ENCODE results near the gene C12orf50. TPM values are rescaled to one million over a fixed set of nuclear protein-coding genes. Genes with fewer than 3 reads are reported as not detected.

The C12orf50 gene
- total RNA-seq, 1 experiment from 2014 or later = not detected

DNA sequence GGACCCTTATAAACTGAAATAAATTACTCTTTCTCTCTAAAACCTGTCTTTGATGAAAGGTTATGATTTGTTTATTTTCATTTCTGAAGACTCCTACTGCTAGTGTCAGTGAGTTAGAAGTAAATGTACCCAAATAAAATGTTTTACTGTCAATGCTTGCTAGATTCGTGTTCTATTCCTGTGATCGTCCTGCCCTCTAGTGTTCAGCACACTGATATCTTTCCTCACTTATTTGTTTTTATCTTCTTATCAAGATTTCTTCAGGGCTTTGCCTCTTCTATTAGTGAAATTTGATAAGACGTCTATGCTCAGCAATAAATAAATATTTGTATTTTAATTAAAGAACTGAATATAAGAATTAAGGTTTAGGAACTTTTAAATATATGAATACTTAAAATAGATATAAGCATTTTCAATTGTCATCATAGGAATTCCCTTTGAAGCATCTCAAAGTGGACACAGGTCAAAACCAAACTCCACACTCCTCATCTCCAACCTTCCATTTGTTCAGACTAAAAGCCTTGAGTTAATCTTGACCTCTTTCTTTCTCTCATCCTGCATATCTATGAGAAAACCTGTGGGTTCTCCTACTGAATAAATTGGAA, 75.8 kb downstream of the C12orf50 start:
- no peaks in the 10 kb centered on the region for H3K27me3 ChIP-seq
- H3K4me1 ChIP-seq = no peaks in the 10 kb centered on the region
- H3K4me3 ChIP-seq = no peak overlapping the region
- DNase-seq = peak in 1 of 2 experiments; percentile 51
- H3K36me3 ChIP-seq = no peaks in the 10 kb centered on the region
- H3K27ac ChIP-seq = no peak overlapping the region
- no peaks in the 10 kb centered on the region for H3K9me3 ChIP-seq (replicated peaks)

DNA sequence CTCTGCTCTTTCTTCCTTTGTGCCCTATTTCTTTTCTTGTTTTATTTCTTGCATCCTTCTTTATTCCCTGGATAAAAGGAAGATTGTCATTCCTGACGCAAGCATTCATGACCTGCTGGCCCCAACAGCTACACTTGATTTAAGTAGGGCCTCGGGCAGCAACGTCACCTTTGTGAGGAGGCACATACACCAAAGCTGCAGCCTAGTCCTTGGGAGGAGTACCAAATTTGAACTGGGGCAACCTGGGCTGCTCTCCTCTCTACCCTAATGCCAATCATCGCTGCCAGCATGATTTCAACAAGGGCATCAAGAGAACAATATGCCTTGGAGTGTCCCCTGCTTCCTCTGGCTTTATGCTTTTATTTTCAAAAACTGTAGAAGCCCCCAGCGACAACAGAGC, 76.4 kb downstream of the C12orf50 start:
- no peak overlapping the region for H3K4me3 ChIP-seq
- no peaks in the 10 kb centered on the region for H3K36me3 ChIP-seq
- no peak for DNase-seq
- H3K27me3 ChIP-seq = no peaks in the 10 kb centered on the region
- no peaks in the 10 kb centered on the region for H3K9me3 ChIP-seq (replicated peaks)
- H3K27ac ChIP-seq = no peak overlapping the region
- H3K4me1 ChIP-seq = no peaks in the 10 kb centered on the region

DNA sequence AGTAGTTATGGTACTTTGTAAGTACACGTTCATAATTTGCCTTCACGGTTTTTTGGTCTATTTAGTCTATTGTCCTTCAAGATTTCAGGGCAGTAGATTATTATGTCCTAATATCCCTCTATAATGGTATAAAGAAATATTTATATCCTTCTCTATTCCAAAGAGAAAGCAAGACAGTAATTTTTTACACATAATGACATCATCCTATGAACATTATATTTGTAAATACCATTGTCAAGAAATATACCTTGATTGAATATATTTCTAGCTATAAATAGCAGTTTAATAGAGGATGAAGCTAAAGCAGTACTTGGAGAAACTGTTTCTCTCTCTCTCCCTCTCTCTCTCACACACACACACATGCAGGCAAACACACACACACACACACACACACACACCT, 77.0 kb downstream of the C12orf50 start:
- Histone ChIP-seq H3K27me3 (no peaks in the 10 kb centered on the region), H3K9me3 (replicated peaks) (no peaks in the 10 kb centered on the region), H3K27ac (no peak overlapping the region), H3K4me1 (no peaks in the 10 kb centered on the region), H3K36me3 (no peaks in the 10 kb centered on the region), H3K4me3 (no peak overlapping the region)
- DNase-seq = no peak

DNA sequence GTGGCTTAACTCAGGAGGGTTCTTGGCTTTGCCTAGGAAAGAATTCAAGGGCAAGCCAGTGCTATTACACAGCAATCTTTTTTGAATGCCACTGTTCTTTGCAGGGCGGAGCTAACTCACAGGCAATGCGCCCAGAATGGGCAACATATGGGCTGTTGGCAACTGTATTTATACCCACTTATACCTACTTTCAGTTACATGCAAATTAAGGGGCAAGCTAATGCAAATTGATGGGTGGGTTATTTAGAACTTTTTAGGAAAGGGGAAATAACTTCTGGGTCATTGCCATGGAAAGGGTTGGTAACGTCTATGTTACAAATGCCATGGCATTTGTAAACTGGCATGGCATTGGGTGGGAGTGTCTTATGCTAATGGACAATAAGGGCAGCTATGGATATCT, 85.4 kb downstream of the C12orf50 start:
- no peak for DNase-seq
- H3K4me1 ChIP-seq = no peaks in the 10 kb centered on the region

DNA sequence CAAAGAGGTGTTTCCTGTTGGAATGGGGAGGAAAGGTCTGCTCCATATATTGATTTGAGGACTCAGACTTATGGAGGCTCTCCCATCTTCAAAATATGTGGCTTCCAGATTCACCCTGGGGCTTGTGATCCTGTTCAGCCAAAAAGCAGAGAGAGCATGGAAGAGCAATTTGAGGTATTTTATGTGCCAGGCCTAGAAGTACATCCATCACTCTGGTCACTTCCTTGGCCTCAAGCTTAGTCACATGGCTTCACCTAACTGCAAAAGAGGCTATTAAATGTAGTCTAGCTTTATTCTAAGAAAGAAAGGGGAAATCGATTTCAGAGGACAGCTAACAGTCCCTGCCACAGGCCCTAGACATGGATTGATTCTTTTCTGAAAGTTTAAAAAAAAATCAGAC, 86.2 kb downstream of the C12orf50 start:
- no peak overlapping the region for H3K27ac ChIP-seq
- DNase-seq = no peak

More for the DNA sequence above, 85.4 kb downstream of the C12orf50 start:
- Histone ChIP-seq H3K9me3 (replicated peaks) (no peaks in the 10 kb centered on the region), H3K27me3 (no peaks in the 10 kb centered on the region), H3K36me3 (no peaks in the 10 kb centered on the region), H3K27ac (no peak overlapping the region), H3K4me3 (no peak overlapping the region)

DNA sequence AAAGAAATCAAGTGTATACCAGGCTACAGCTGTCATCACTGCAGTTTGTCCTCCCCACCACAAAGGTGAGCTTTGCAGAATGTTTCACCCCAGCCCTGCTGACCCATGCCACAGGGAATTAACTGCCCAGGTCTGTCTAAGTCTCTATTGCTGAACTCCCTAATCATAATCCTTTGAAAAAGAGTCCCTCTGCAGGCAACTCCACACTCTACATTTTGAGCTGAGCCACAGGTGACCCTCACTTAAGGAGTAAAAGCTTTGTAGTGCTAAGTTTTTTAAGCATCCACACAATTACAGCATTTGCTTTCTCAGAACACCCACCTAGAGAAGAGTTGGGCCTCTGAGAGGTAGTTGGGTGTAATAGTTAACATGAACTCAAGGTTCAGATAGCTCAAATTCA, 90.0 kb downstream of the C12orf50 start:
- no peaks in the 10 kb centered on the region for H3K9me3 ChIP-seq (replicated peaks)
- H3K4me3 ChIP-seq = no peak overlapping the region
- H3K27ac ChIP-seq = no peak overlapping the region
- no peak for DNase-seq
- H3K36me3 ChIP-seq = no peaks in the 10 kb centered on the region
- H3K27me3 ChIP-seq = no peaks in the 10 kb centered on the region
- no peaks in the 10 kb centered on the region for H3K4me1 ChIP-seq

More for the DNA sequence above, 86.2 kb downstream of the C12orf50 start:
- H3K4me3 ChIP-seq = no peak overlapping the region
- H3K27me3 ChIP-seq = no peaks in the 10 kb centered on the region
- no peaks in the 10 kb centered on the region for H3K4me1 ChIP-seq
- no peaks in the 10 kb centered on the region for H3K36me3 ChIP-seq
- no peaks in the 10 kb centered on the region for H3K9me3 ChIP-seq (replicated peaks)

DNA sequence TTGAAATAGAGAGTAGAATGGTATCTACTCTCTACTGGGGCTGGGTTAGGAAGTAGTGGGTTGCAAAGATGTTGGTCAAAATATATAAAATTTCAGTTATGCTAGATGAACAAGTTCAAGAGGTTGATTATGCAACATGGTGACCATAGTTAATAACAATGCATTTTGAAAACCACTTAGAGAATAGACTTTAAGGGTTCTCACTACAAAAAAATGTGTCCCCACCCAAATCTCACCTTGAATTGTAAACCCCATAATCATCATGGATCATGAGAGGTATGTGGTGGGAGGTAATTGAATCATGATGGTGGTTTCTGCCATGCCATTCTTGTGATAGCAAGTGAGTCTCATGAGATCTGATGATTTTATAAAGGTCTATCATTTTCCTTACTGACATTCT, 94.0 kb downstream of the C12orf50 start:
- no peak for DNase-seq
- H3K4me3 ChIP-seq = no peak overlapping the region
- H3K27me3 ChIP-seq = no peaks in the 10 kb centered on the region
- H3K27ac ChIP-seq = no peak overlapping the region
- no peaks in the 10 kb centered on the region for H3K9me3 ChIP-seq (replicated peaks)
- H3K36me3 ChIP-seq = no peaks in the 10 kb centered on the region
- H3K4me1 ChIP-seq = no peaks in the 10 kb centered on the region

DNA sequence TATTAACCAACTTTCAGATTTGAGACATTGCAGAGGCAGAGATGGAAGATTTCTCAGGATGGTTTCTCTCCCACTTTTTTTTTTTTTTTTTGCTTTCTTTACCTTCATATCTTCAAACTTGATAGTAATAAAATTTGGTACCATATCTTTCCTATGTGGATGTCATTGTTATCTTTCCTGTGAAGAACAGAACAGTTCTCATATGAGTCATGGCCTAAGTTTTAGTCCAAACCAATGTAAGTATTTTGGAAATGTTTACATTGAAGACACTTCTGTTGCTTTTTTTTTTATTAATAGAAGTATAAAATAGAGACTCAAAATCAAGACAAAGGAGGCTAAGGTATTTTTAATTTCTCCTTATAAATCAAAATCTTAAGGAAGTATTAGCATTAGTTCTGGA, 95.2 kb downstream of the C12orf50 start:
- no peak overlapping the region for H3K4me3 ChIP-seq
- no peaks in the 10 kb centered on the region for H3K9me3 ChIP-seq (replicated peaks)
- no peaks in the 10 kb centered on the region for H3K4me1 ChIP-seq
- no peaks in the 10 kb centered on the region for H3K36me3 ChIP-seq
- H3K27me3 ChIP-seq = no peaks in the 10 kb centered on the region
- DNase-seq = no peak
- H3K27ac ChIP-seq = no peak overlapping the region

DNA sequence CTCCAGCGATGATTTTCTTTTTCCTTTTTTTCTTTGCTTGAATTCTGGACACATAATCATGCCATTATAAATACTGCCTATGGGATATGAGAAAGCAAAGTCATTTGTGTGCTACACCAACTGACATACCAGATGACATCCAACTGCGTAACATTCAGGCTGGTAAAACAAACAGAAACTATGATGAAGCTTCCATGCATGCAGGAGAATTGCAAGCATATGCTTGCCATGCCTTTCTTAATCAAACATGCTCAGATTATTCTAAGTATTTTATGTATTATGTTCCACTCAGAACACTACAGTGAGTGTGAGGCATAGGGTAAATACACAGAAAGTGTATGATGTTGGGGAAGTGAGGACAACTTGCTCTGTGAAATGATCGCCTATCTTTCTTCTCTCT, 97.4 kb downstream of the C12orf50 start:
- H3K4me1 ChIP-seq = no peaks in the 10 kb centered on the region
- DNase-seq = no peak
- H3K36me3 ChIP-seq = no peaks in the 10 kb centered on the region
- no peaks in the 10 kb centered on the region for H3K27me3 ChIP-seq
- no peak overlapping the region for H3K4me3 ChIP-seq
- no peak overlapping the region for H3K27ac ChIP-seq
- no peaks in the 10 kb centered on the region for H3K9me3 ChIP-seq (replicated peaks)

DNA sequence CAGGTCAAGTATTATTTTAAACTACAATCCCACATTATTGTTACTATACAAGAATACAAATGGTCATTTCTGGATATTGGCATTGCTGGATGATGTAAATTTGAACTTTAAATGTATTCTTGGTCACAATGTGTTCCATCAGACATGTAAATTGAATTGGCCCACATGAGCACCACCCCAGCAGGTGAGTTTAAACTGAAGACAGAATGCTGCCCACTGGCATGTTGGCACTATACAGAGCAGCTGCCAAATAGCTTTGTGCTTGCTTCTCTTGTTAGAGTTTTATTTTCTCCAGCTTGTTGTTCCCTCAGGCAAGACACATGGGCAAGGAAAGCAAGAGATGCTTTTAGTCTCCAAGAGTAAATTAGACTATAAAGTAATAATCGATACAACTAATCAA, 98.6 kb downstream of the C12orf50 start:
- no peaks in the 10 kb centered on the region for H3K27me3 ChIP-seq
- no peaks in the 10 kb centered on the region for H3K9me3 ChIP-seq (replicated peaks)
- no peaks in the 10 kb centered on the region for H3K4me1 ChIP-seq
- H3K27ac ChIP-seq = no peak overlapping the region
- H3K36me3 ChIP-seq = no peaks in the 10 kb centered on the region
- no peak overlapping the region for H3K4me3 ChIP-seq
- DNase-seq = no peak

Other genes with a start within 250 kb of the C12orf50 start
- gene CEP290, start 112.7 kb upstream of the C12orf50 start, total RNA-seq (2014; rRNA removed; shearing (Covaris generic)) = 12.4 and 17.5 TPM in 2 replicates
- gene TMTC3, start 112.9 kb upstream of the C12orf50 start, total RNA-seq (2014; rRNA removed; shearing (Covaris generic)) = 44.7 and 52.7 TPM in 2 replicates